NB4 (cell line): ENCODE data around the gene TMCC1.

Experiments
- TF ChIP-seq, protein P1 (sequence below): IDR thresholded peaks from one replicate; pipeline ENCODE4 v1.5.1; 2012; ENCODE audit warnings: low read depth, low read length
- TF ChIP-seq, protein P2 (sequence below): IDR thresholded peaks from 2 replicates; pipeline ENCODE4 v1.6.1; 2011; ENCODE audit warnings: low read depth, low read length

DNA sequence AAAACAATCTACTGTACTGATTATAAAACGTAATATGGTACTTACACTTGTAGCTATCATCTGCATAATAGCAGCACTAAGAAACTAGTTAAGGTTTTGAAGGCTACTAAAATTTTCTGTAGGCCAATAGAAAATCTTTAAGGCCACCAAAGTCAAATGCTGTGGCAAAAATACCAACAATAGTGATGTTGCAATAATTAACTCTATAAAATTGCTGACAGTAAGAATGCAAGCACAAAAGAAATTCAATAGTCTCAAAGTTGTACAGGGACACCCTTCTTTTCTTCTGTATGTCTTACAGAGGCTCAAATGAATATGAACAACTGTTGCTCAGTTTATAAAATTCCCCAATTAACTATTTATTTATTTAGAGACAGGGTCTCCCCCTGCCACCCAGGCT is 62.0 kb downstream of the TMCC1 start:
- TF ChIP-seq, protein P1, sequence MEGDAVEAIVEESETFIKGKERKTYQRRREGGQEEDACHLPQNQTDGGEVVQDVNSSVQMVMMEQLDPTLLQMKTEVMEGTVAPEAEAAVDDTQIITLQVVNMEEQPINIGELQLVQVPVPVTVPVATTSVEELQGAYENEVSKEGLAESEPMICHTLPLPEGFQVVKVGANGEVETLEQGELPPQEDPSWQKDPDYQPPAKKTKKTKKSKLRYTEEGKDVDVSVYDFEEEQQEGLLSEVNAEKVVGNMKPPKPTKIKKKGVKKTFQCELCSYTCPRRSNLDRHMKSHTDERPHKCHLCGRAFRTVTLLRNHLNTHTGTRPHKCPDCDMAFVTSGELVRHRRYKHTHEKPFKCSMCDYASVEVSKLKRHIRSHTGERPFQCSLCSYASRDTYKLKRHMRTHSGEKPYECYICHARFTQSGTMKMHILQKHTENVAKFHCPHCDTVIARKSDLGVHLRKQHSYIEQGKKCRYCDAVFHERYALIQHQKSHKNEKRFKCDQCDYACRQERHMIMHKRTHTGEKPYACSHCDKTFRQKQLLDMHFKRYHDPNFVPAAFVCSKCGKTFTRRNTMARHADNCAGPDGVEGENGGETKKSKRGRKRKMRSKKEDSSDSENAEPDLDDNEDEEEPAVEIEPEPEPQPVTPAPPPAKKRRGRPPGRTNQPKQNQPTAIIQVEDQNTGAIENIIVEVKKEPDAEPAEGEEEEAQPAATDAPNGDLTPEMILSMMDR = no peak
- TF ChIP-seq, protein P2, sequence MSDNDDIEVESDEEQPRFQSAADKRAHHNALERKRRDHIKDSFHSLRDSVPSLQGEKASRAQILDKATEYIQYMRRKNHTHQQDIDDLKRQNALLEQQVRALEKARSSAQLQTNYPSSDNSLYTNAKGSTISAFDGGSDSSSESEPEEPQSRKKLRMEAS = no peak
